A673 (cell line): Measurements from ENCODE around the gene RPL38. TPM values are rescaled to one million over a fixed set of nuclear protein-coding genes. Genes with fewer than 3 reads are reported as not detected.

ENCODE experiments used
- BruUV-seq: library from RNA; stranded (reverse); fragments of 400-500 nt; replicated peaks from 2 replicates; lab custom pipeline; 2021; lab: Mats Ljungman, UMichigan
- CTCF ChIA-PET: fragments of 300-600 bp; sonication (Branson Sonifier 250); formaldehyde crosslinking; loops from one replicate; lab custom pipeline; 2022; ENCODE audit warnings: antibody characterized with exemption; lab: Charles Lee
- POLR2A ChIA-PET: fragments of 300-600 bp; sonication (Branson Sonifier 250); formaldehyde crosslinking; loops from one replicate; lab custom pipeline; 2022; ENCODE audit warnings: antibody characterized with exemption; ENCODE audit not compliant: low non-redundant PET; lab: Charles Lee
- DNase-seq: peaks from one replicate; pipeline ENCODE4 v3.0.0-alpha.2; 2015; ENCODE audit warnings: low spot score
- H3K27ac ChIP-seq: fragments of 200-600 bp; sonication (generic); 2 replicates; pipeline ENCODE4 v1.5.1; 2016; ENCODE audit warnings: mixed run types, low read depth, mild to moderate bottlenecking, mixed read lengths, antibody characterized with exemption, low read length; ENCODE audit not compliant: poor library complexity, severe bottlenecking
- H3K27me3 ChIP-seq: fragments of 200-600 bp; sonication (generic); replicated peaks from 2 replicates; pipeline ENCODE4 v1.6.1; 2017; ENCODE audit warnings: mixed run types, low read depth, mild to moderate bottlenecking, mixed read lengths, antibody characterized with exemption, low read length; ENCODE audit not compliant: insufficient read depth, poor library complexity
- H3K36me3 ChIP-seq: fragments of 200-600 bp; sonication (generic); 2 replicates; pipeline ENCODE4 v1.6.1; 2016; ENCODE audit warnings: mixed run types, mild to moderate bottlenecking, mixed read lengths, antibody characterized with exemption, low read length; ENCODE audit not compliant: insufficient read depth, poor library complexity, severe bottlenecking
- H3K4me1 ChIP-seq: fragments of 200-600 bp; sonication (generic); 2 replicates; pipeline ENCODE4 v1.6.1; 2017; ENCODE audit warnings: mixed run types, mild to moderate bottlenecking, mixed read lengths, antibody characterized with exemption, low read length; ENCODE audit not compliant: insufficient read depth, poor library complexity, severe bottlenecking
- H3K4me3 ChIP-seq: fragments of 200-600 bp; sonication (generic); 2 replicates; pipeline ENCODE4 v1.5.1; 2016; ENCODE audit warnings: low read depth, mixed run types, mild to moderate bottlenecking, mixed read lengths, low read length; ENCODE audit not compliant: poor library complexity, severe bottlenecking
- H3K9me3 ChIP-seq: fragments of 200-600 bp; sonication (generic); 2 replicates; pipeline ENCODE4 v1.6.1; 2016; ENCODE audit warnings: mixed run types, low read depth, mild to moderate bottlenecking, mixed read lengths, antibody characterized with exemption, low read length; ENCODE audit not compliant: poor library complexity, severe bottlenecking
- CTCF ChIP-seq: fragments of 300-800, 200-600 bp; sonication (generic); conservative IDR thresholded peaks from 2 replicates; pipeline ENCODE4 v1.5.1; 2017; ENCODE audit warnings: low read depth, mild to moderate bottlenecking, antibody characterized with exemption, low read length, moderate library complexity, mixed read lengths
- EZH2 ChIP-seq: fragments of 200-600 bp; sonication (generic); IDR thresholded peaks from 2 replicates; pipeline ENCODE4 v1.6.1; 2017; ENCODE audit warnings: borderline replicate concordance, low read depth, mild to moderate bottlenecking, mixed read lengths, antibody characterized with exemption, low read length; ENCODE audit not compliant: poor library complexity, severe bottlenecking
- intact Hi-C: fragments of 100-400 bp; cut with micrococcal nuclease; formaldehyde crosslinking; loops from one replicate; pipeline ENCODE4 v1.10.0; 2022; ENCODE audit not compliant: unreplicated experiment
- total RNA-seq: library from RNA; stranded (reverse); gene quantifications from 2 replicates; pipeline ENCODE4 v1.2.3, GENCODE V29; 2021

Gene RPL38
- total RNA-seq, 1 experiment from 2014 or later: 996 TPM

DNA sequence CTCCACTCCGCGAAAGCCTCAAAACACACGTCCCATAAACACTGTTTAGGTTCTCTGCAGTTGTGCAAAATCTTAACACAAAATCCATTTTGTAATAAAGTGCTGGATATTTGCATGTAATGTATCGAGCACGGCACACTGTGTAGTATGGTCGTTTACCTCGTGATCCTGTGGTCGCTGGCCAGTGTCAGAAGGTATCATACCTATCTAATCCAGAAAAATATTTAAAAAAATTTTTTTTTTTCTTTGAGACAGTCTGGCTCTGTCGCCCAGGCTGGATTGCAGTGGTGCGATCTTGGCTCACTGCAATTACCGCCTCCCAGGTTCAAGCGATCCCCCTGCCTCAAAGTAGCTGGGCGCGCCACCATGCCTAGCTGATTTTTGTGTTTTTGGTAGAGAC, 996 bp downstream of the RPL38 start:
- TF ChIP-seq EZH2: no peak
- TF ChIP-seq CTCF: no peak
- H3K36me3 ChIP-seq: peaks cover 55% of the 10 kb centered on the region
- ChIA-PET POLR2A (interaction anchor here (0.7 kb wide), 1 partner anchor 16 kb away, joined by 5 read pairs; no protein-coding TSS in a partner anchor), CTCF (interaction anchor here (1.3 kb wide), 1 partner anchor 9 kb away, joined by 10 read pairs; the partner anchor contains the start of gene TTYH2)
- intact Hi-C loops: no loop called here
- peaks cover 16% of the 10 kb centered on the region for H3K4me1 ChIP-seq
- no peaks in the 10 kb centered on the region for H3K9me3 ChIP-seq
- H3K27me3 ChIP-seq: no peaks in the 10 kb centered on the region
- DNase-seq: no peak
- BruUV-seq: no TSS peak
- H3K4me3 ChIP-seq: peak overlapping the region; percentile 98
- H3K27ac ChIP-seq: peak overlapping the region; percentile 93

- TF ChIP-seq CTCF: no peak
- no peak for TF ChIP-seq EZH2
- Histone ChIP-seq H3K4me3 (peak overlapping the region; percentile 98), H3K27me3 (no peaks in the 10 kb centered on the region), H3K4me1 (peaks cover 17% of the 10 kb centered on the region), H3K27ac (peak overlapping the region; percentile 93), H3K9me3 (no peaks in the 10 kb centered on the region), H3K36me3 (peaks cover 63% of the 10 kb centered on the region)
- ChIA-PET CTCF (no interaction called here), POLR2A (no interaction called here)
- BruUV-seq: no TSS peak
- DNase-seq: no peak
- intact Hi-C loops: no loop called here
These were observed 1.8 kb downstream of the RPL38 start for GRCh38 chr17:74205274-74205673.

DNA sequence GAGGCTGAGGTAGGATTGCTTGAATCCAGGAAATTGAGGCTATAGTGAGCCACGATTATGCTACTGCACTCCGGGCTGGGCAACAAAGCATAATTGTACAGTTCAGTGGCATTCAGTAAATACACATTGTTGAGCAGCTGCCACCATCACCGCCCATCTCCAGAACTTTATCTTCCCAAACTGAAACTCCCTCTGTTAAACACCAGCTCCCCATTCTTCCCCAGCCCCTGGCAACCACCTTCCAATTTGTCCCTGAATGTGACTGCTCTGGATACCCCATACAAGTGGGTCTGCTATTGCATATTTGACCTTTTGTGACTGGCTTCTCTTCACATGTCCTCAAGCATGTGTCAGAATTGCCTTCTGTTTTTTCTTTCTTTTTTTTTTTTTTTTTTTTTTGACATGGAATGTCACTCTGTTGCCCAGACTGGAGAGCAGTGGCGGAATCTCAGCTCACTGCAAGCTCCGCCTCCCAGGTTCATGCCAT, 2.9 kb downstream of the RPL38 start:
- DNase-seq: no peak
- no peak overlapping the region for H3K27ac ChIP-seq
- ChIA-PET POLR2A (interaction anchor here (0.7 kb wide), 1 partner anchor 460 kb away, joined by 5 read pairs; no protein-coding TSS in a partner anchor), CTCF (interaction anchor here (0.7 kb wide), 1 partner anchor 94 kb away, joined by 6 read pairs; no protein-coding TSS in a partner anchor)
- peaks cover 24% of the 10 kb centered on the region for H3K4me1 ChIP-seq
- no peaks in the 10 kb centered on the region for H3K27me3 ChIP-seq
- BruUV-seq: no TSS peak
- intact Hi-C loops: no loop called here
- H3K9me3 ChIP-seq: no peaks in the 10 kb centered on the region
- no peak overlapping the region for H3K4me3 ChIP-seq
- H3K36me3 ChIP-seq: peaks cover 71% of the 10 kb centered on the region
- TF ChIP-seq EZH2 (no peak), CTCF (no peak)
